HG03066 (cell line): Measurements from ENCODE around the gene CRYBB3.
"Not testable (repeated sequence)": the region's sequence is repeated elsewhere in the genome, so short reads cannot be mapped to it uniquely, and the experiment has no call there.

Source experiments
- ATAC-seq: cut with Tn5 transposase; IDR thresholded peaks from one replicate; pipeline ENCODE4 v1.9.1; 2021; ENCODE audit warnings: low read depth; ENCODE audit not compliant: unreplicated experiment

Gene CRYBB3

GRCh38 chr22:25238058-25238457, 38.4 kb downstream of the CRYBB3 start:
- not testable (repeated sequence) for ATAC-seq

GRCh38 chr22:25255169-25255568, 55.5 kb downstream of the CRYBB3 start:
- not testable (repeated sequence) for ATAC-seq
